Measurements from ENCODE around the gene TBC1D16.

TBC1D16 gene

DNA sequence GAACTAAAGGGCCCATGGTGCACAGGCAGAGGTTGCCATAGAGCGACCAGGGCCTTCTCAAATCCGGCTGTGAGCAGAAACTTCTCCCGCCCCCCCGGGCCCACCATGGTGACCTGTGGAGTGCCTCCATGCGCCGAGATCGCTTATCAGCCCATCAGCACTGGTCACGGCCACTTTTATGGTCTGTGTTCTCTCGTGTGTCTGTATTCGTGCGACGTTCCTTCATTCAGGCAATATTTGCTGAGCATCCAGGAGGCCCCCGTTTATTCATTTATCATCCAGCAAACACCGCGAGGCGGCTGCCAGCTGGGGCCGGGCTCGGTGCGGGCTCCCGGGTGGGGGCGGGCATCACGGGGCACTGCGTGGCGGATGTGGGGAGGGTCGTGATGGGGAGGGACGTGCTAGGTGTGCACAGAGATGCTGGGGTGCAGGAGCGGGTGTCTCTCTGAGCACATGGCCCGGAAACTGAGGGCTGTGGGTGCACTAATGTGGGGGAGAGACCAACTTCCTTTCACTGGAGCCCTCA lies 108.5 kb downstream of the TBC1D16 start:
- Histone ChIP-seq H3K9me3 (ENCODE audit: low read depth, low read length) (no peaks in the 10 kb centered on the region), H3K36me3 (ENCODE audit: insufficient read depth, low read length) (no peaks in the 10 kb centered on the region), H3K27ac (no peak overlapping the region), H3K9ac (ENCODE audit: insufficient read length) (no peak overlapping the region), H3K4me3 (no peak overlapping the region)
- no peak for TF ChIP-seq EZH2 (IDR thresholded peaks at IDR 0.05)
- no peak for DNase-seq (ENCODE audit: low read depth, low spot score)

DNA sequence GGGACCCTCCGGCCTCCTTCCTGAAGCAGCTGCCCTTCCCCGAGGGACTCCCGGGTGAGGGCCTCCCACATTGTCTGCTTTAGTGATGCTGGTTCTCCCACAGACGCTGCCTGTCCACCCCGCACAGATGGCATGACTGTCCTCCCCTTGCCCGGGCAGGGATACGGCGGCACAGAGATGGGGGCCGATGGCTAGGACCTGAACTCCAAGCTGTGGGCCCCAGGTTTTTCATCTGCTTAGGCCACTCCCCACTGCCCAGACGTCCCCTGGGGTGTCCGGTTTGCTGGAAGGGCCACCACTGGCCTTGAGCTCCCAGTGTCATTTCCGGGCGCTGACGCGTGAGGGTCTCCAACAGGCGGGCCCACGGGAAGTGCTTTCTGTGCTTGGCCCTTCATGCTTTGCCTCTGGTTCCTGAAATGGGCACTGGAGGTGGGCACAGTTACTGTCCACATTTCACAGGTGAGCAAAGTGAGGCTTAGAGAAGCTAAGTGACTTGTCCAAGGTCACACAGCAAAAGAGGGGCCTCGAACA lies 109.0 kb downstream of the TBC1D16 start:
- H3K4me3 ChIP-seq, result no peak overlapping the region
- no peak overlapping the region for H3K27ac ChIP-seq
- H3K9ac ChIP-seq (ENCODE audit: insufficient read length), result no peak overlapping the region
- TF ChIP-seq POLR2AphosphoS5 (IDR thresholded peaks at IDR 0.05; ENCODE audit: borderline replicate concordance, low read depth, low read length), result no peak
- no peak for TF ChIP-seq FOXP2 (optimal IDR thresholded peaks at IDR 0.05; ENCODE audit: control extremely low read depth, extremely low read length, insufficient read depth)
- no peak for TF ChIP-seq EZH2 (IDR thresholded peaks at IDR 0.05)
- no peaks in the 10 kb centered on the region for H3K36me3 ChIP-seq (ENCODE audit: insufficient read depth, low read length)
- no peak for DNase-seq (ENCODE audit: low read depth, low spot score)
- no peaks in the 10 kb centered on the region for H3K9me3 ChIP-seq (ENCODE audit: low read depth, low read length)

- TF ChIP-seq EZH2 (IDR thresholded peaks at IDR 0.05) (no peak), POLR2AphosphoS5 (IDR thresholded peaks at IDR 0.05; ENCODE audit: borderline replicate concordance, low read depth, low read length) (no peak), FOXP2 (optimal IDR thresholded peaks at IDR 0.05; ENCODE audit: control extremely low read depth, extremely low read length, insufficient read depth) (no peak)
- Histone ChIP-seq H3K36me3 (ENCODE audit: insufficient read depth, low read length) (no peaks in the 10 kb centered on the region), H3K9me3 (ENCODE audit: low read depth, low read length) (no peaks in the 10 kb centered on the region), H3K27ac (no peak overlapping the region), H3K9ac (ENCODE audit: insufficient read length) (no peak overlapping the region), H3K4me3 (no peak overlapping the region)
- DNase-seq (ENCODE audit: low read depth, low spot score), result no peak
These were observed 109.5 kb downstream of the TBC1D16 start for GRCh38 chr17:79926142-79926604.

GRCh38 chr17:79925242-79925957 lies 110.3 kb downstream of the TBC1D16 start:
- no peak for DNase-seq (ENCODE audit: low read depth, low spot score)
- no peaks in the 10 kb centered on the region for H3K9me3 ChIP-seq (ENCODE audit: low read depth, low read length)
- H3K27ac ChIP-seq, result no peak overlapping the region
- H3K9ac ChIP-seq (ENCODE audit: insufficient read length), result no peak overlapping the region
- no peak overlapping the region for H3K4me3 ChIP-seq
- no peak for TF ChIP-seq POLR2AphosphoS5 (IDR thresholded peaks at IDR 0.05; ENCODE audit: borderline replicate concordance, low read depth, low read length)
- no peak for TF ChIP-seq EZH2 (IDR thresholded peaks at IDR 0.05)
- no peak for TF ChIP-seq FOXP2 (optimal IDR thresholded peaks at IDR 0.05; ENCODE audit: control extremely low read depth, extremely low read length, insufficient read depth)
- H3K36me3 ChIP-seq (ENCODE audit: insufficient read depth, low read length), result no peaks in the 10 kb centered on the region

- no peak for DNase-seq (ENCODE audit: low read depth, low spot score)
- no peak overlapping the region for H3K9ac ChIP-seq (ENCODE audit: insufficient read length)
- H3K36me3 ChIP-seq (ENCODE audit: insufficient read depth, low read length), result no peaks in the 10 kb centered on the region
- no peak for TF ChIP-seq EZH2 (IDR thresholded peaks at IDR 0.05)
- TF ChIP-seq FOXP2 (optimal IDR thresholded peaks at IDR 0.05; ENCODE audit: control extremely low read depth, extremely low read length, insufficient read depth), result no peak
- no peak for TF ChIP-seq POLR2AphosphoS5 (IDR thresholded peaks at IDR 0.05; ENCODE audit: borderline replicate concordance, low read depth, low read length)
- no peaks in the 10 kb centered on the region for H3K9me3 ChIP-seq (ENCODE audit: low read depth, low read length)
- no peak overlapping the region for H3K4me3 ChIP-seq
- H3K27ac ChIP-seq, result no peak overlapping the region
These were observed 111.1 kb downstream of the TBC1D16 start for GRCh38 chr17:79924639-79924976.

- no peaks in the 10 kb centered on the region for H3K36me3 ChIP-seq (ENCODE audit: insufficient read depth, low read length)
- no peak overlapping the region for H3K9ac ChIP-seq (ENCODE audit: insufficient read length)
- no peaks in the 10 kb centered on the region for H3K9me3 ChIP-seq (ENCODE audit: low read depth, low read length)
- no peak overlapping the region for H3K27ac ChIP-seq
- no peak overlapping the region for H3K4me3 ChIP-seq
- TF ChIP-seq FOXP2 (optimal IDR thresholded peaks at IDR 0.05; ENCODE audit: control extremely low read depth, extremely low read length, insufficient read depth) (no peak), EZH2 (IDR thresholded peaks at IDR 0.05) (no peak), POLR2AphosphoS5 (IDR thresholded peaks at IDR 0.05; ENCODE audit: borderline replicate concordance, low read depth, low read length) (no peak)
- no peak for DNase-seq (ENCODE audit: low read depth, low spot score)
These were observed 111.6 kb downstream of the TBC1D16 start for GRCh38 chr17:79923974-79924638.

GRCh38 chr17:79922798-79923197 lies 112.9 kb downstream of the TBC1D16 start:
- Histone ChIP-seq H3K9ac (ENCODE audit: insufficient read length) (no peak overlapping the region), H3K9me3 (ENCODE audit: low read depth, low read length) (no peaks in the 10 kb centered on the region), H3K27ac (no peak overlapping the region), H3K36me3 (ENCODE audit: insufficient read depth, low read length) (no peaks in the 10 kb centered on the region), H3K4me3 (no peak overlapping the region)
- no peak for DNase-seq (ENCODE audit: low read depth, low spot score)
- no peak for TF ChIP-seq FOXP2 (optimal IDR thresholded peaks at IDR 0.05; ENCODE audit: control extremely low read depth, extremely low read length, insufficient read depth)
- no peak for TF ChIP-seq POLR2AphosphoS5 (IDR thresholded peaks at IDR 0.05; ENCODE audit: borderline replicate concordance, low read depth, low read length)
- no peak for TF ChIP-seq EZH2 (IDR thresholded peaks at IDR 0.05)

GRCh38 chr17:79922116-79922601 lies 113.5 kb downstream of the TBC1D16 start:
- no peak overlapping the region for H3K4me3 ChIP-seq
- H3K27ac ChIP-seq, result no peak overlapping the region
- no peaks in the 10 kb centered on the region for H3K9me3 ChIP-seq (ENCODE audit: low read depth, low read length)
- no peak for TF ChIP-seq POLR2AphosphoS5 (IDR thresholded peaks at IDR 0.05; ENCODE audit: borderline replicate concordance, low read depth, low read length)
- TF ChIP-seq EZH2 (IDR thresholded peaks at IDR 0.05), result no peak
- no peak for TF ChIP-seq FOXP2 (optimal IDR thresholded peaks at IDR 0.05; ENCODE audit: control extremely low read depth, extremely low read length, insufficient read depth)
- DNase-seq (ENCODE audit: low read depth, low spot score), result no peak
- H3K9ac ChIP-seq (ENCODE audit: insufficient read length), result no peak overlapping the region
- H3K36me3 ChIP-seq (ENCODE audit: insufficient read depth, low read length), result no peaks in the 10 kb centered on the region

Measured in SK-N-MC (cell line).